NCI-H748 (cell line): ENCODE results near the gene CFAP58.

Experiments used
- DNase-seq: peaks from one replicate; lab custom pipeline; 2025; ENCODE audit not compliant: unreplicated experiment; lab: John Stamatoyannopoulos, UW

Gene CFAP58

DNA sequence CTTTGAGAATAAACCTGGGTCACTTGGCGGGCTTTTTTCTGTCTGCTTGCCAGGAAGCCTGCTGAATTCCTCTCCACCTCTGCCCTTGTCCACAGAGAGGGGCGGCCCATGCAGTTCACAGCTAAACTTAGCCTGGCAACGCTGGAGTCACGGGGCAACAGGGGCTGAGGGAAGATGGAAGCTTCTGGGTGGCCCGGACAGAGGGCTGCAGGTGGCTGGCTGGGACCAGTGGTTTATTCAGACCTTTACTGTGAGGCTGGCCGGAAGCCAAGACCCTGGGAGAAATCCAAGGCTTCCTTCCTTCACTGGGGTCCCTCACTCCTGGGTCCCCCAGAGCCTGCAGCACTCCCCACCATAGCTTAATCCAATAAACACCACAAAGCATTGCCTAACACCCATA is 32.4 kb upstream of the CFAP58 start:
- no peak for DNase-seq

DNA sequence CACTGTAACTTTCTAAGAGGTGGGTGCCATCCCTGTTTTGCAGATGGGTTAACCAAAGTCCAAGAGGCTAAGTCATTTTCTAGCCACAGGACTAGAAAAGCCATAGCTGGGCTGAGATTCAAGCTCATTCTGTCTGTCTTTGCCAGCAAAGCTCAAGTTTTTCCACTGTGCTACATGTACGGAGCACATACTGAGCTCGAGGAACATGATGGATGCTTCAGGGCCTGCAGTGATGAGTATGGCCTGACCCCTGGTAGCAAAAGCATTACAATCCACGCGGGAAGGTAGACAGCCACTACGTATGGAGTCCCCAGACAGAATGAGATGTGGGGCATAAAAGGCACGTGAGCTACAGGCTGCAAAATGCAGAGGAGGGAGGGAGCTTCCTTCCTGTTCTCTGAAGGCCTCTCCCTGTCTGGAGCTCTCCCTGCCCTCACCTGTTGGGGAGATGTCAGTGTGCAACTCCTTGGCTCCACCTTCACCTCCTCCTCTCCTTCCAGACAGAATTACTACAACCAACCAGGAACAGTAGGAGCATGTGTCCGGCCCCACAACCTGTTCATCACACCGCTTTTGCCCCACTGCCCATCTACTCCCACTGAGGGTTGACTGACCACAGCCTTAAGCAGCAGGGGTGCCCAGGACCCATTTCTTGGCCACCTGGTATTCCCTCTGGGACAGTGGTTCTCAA is 31.8 kb upstream of the CFAP58 start:
- no peak for DNase-seq

DNA sequence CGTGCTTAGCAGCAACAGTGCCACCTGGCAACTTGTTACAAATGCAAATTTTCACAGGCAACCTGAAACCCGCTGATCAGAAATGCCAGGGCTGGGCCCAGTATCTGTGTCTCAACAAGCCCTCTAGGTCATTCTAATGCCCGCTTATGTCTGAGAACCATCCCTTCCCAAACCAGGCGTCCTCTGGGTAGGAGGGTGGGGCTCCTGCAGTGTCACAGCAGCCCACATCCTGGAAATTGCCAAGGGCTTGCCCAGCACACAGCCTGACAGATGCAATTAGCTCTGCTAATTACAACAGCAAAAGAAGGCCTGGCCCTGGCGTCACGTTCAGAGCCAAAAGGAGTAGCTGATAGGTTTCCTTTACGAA is 31.2 kb upstream of the CFAP58 start:
- DNase-seq, result peak; percentile 28

DNA sequence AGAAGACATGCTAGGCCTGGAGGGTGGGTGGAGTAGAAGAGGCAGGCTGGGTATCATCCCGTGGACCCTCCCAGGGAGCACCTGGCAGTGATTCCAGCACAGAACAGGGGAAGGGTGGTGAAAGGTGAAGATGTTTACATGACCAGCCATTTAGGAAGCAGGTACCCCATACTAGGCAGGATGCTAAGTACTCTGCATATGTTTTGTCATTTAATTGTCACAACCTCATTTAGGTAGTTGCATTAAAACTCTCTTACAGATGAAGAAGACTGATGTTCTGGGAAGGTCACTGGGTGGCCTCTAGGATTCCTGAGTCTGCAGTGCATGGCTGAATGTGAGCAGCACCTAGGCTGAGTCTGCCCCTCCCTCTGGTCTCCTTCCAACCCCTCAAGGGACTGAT is 30.5 kb upstream of the CFAP58 start:
- no peak for DNase-seq

DNA sequence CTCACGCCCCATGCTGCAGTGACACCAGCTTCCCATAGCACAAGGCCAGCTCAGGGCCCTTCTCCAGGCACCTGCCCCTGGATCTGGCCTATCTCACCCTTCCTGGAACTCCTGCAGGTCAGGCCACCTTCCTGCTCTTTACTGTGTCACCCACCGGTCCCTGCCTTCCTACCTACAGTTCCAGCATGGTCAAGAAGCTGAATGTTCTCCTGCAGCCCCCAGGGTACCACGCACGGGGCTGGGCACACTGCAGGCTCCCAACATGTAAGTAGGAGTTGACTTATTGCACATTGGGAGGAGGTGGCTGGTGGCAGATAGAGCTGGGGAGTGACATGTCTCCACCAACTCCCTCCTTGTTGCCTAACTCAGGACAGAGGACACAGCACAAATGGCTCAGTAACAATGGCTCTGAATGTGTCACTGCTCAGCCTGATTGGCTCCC is 29.9 kb upstream of the CFAP58 start:
- DNase-seq, result no peak

DNA sequence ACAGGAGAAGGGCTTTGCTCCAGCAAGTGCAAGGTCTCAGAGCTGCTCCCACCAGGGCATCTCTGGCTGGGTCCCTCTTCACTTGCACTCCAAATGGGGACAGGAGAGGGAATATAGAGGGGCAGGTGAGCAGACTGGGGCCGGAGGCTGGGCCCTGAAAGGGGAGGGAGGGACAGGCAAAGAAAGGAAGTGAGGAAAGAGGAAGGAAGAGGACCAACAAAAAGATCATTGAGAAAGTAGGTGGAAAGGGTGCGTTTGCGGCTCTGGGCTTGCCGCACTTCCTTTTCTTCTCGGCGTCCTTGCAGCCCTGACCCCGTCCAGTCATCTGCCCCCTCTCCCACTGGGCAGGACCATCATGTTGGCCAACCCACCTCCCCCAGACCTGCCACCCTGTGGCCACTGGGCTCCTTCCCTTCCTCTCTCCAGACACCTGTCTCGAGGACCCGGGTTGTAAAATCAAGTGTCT is 29.4 kb upstream of the CFAP58 start:
- DNase-seq, result no peak

DNA sequence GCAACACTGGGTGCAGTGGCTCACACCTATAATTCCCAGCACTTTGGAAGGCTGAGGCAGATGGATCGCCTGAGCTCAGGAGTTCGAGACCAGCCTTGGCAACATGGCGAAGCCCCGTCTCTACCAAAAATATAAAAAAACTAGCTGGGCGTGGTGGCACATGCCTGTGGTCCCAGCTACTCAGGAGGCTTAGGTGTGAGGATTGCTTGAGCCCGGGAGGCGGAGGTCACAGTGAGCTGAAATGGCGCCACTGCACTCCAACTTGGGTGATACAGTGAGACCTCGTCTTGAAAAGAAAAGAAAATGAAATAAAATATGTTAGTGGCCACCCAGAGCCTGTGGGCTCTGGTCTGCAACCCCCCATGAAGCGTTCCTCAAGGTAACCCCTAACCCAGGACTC is 28.7 kb upstream of the CFAP58 start:
- no peak for DNase-seq

DNA sequence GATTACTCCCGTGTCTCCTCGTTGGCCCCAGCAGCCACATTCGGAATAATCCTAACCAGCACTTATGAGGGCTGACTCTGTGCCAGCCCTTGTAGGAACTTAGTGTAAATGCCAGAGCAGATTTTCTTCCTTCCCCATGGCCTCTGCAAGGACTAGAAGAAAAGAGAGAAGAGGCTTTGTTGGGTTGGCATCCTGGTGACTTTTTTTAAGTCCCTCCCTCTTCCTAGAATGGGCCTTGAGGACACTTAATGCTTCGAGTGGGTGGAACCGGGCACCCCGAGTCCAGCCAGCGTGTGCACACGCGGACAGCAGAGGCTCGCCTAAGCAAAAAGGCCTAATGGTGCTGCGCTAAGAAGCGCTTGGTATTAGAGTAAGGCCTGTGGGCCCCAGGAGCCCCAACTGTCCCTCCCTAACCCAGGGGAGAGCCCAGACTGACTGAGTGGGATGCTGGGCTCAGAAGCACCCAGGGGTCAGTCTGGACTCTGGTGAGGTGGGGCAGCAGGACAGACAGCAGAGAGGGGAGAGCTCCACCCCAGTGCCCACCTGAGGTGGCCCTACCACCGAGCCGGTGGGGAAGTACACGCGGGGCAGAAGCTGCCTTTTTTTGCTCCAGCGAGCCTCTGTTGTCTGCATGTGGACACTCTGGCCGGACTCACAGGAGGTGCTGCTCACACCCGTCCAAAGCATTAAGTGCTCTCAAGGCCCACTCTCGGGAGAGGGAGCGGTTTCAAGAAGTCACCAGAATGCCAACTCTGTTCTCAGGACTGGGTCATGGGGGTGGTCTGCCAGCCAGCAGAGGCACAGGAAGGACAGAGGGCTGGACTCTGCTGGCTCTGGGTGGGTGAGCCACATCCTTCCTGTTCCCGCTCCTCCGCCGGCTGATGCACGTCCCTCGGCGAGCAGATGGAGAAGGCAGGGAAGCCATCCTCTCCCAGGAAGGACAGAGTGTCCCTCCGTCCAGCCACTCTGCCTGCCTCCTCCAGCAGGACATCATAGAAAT is 27.9 kb upstream of the CFAP58 start:
- DNase-seq, result no peak

DNA sequence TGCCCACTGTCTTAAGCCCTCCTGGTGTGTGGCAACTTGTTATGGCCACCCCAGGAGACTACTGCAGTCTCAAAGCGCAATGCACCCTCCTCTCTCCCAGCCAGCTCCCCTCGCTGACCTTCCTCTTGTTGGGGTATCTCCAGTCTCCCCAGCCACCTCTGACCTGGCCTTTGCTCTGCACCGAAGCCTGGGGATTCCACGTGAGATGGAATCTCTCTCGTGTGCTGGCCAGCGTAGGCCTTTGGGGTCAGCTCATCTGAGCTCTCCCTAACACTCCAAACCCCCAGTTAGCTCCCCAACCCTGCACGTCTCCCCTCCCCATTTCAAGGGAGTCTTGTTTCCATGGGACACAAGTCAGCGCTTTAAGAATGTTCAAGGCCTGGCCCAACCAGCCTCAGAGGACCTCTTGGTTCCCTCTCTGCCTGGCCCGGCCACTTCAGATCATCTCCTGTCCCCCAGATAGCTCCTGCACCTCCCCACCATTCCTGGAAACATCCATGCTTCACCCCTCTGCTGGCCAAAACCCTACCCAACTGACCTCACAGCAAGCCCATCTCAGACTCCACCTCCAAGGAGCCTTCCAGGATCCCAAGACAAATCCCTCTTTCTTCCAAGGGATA is 26.5 kb upstream of the CFAP58 start:
- DNase-seq, result no peak

DNA sequence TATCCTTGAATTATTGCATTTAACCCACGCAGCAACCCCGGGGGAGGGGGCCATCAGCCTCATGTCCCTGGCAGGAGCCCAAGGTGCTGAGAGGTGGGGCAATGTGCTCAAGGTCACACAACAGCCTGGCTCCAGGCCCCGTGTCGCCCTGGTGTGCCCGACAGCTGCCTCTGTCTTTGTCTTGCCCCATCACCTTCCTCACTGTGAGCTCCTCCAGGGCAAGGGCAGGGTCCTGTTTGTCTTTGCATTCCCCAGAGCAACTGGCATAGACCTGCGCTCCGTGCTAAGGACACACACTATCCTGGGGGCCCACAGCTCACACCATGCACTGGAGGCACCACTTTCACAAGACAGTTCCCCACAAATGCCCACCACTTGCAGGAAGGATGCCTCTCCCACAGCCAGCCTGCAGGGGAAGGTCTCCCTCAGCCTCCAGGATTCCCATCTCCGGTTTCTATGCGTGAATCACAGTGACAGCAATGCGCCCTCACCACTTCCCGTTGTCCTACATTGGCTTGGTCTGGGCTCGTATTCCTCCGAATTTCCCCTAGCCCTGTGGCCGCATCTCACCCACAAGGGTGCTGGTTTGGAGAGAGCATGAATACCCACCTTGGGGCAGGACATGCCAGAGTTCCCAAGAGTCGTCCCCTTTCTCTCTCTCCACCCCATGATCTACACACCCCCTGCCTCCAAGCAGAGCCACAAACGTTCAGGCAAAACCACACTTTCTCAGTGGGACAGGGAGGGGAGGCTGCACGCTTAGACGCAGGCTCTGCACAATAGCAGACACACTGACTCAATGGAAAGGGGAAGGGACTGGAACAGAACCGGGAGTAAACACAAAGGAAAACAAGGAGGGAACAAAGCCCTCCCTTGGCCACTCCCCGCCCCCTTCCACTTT is 25.6 kb upstream of the CFAP58 start:
- peak; percentile 55 for DNase-seq

DNA sequence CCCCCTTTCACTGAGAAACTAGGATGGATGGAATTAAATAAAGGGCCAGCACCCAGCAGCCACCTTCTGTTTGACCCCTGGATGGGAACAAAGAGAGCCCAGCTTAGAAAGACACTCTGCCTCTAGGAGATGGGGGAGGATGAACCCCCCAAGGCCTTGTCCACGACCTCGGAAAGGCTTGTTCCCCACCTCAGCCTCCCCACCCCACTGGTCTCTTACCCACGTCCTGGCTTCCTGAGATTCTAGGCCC is 25.1 kb upstream of the CFAP58 start:
- DNase-seq, result no peak

DNA sequence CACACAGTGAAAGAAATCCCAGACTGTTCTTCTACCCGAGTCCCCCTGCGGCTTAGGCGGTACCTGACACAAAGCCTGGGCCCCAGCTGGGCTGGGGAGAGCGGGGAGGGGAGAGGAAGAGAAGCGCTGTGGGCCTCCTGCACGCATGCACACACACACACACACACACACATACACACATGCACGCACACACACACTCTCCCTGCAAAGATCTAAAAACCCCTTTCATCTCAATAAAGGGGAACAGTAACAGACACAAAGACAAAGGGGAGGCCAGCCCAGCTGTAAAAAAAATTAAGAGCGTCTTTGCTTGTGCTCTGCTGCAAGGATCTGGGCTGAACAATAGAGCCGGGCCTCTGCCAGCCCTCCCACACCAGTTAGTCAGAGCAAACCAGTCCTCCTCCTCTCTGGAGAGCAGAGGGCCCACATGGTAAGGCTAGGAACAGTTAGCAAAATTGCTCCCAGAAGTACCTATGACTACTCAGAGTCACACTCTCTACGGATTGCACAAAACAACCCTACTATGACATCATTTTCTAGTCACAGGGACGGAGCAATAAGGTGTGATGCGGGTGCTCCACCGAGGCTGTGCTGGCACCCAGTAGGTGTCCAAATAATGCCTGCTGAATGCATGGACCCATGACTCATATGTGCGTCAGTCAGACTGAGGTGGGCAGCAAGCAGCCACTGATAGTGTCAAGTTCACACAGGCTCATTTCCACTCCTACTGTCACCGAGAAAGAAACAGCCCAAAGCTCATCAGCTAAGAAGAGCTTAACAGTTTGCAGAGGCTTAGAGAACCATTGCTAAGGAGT is 24.5 kb upstream of the CFAP58 start:
- peak; percentile 67 for DNase-seq

DNA sequence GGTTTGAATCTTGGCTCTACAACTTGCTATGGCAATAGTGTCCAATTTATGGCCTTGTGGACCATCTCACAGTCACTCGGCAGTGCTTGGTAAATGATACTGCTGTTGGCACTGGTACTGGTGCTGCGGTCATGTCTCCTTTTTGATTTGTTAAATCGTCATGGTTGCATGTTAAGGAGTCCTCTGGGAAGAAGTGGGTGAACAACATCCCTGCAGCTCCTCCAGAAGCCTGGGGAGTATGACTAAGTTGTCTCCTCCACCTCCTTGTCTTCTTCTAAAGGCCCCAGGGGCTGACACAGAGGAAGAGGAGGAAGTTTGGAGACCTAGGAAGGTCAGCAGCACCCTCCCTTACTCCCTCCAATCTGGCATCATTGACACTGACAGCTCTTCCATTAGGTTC is 23.9 kb upstream of the CFAP58 start:
- no peak for DNase-seq

DNA sequence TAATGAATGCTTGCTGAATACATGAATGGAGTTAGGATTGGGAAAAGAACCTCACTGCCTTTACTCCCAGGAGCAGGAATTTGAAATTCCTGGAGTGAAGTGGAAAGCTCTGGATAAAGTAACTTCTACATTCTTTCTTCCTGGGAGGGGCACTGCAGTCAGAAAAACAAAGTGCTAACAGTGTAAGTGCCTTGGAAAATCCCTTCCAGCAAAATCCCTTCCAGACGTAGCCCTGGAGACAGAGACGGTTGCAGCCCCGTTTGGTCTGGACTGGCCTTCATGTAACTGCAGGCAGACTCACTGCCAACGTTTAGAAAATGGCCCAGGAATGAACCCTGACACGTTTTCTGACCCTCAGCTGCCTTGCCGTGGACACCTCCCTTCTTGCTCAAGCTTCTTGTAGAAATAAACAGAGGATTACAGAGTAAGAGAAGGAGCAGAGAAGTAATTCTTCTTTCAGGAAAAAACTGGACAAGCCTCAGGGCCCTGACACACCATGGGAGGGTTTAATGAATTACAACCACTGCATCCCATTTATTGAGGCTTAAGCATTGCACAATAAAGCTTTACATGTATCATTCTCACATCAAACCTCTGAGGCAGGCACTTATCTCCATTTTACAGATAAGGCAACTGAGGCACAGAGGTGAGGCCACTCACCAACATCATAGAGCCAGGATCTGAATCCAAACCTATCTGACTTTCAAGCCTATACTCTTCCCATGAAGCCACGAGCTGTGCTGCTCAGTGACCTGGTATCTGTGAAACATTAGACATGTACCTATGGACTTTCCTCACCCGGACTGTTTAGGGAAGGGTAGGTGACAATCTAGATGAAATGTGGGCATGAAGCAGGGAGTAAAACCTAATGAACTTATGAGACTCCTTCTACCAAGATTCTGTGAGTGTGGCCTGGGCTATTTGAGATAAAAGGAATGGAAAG is 23.2 kb upstream of the CFAP58 start:
- DNase-seq, result no peak

DNA sequence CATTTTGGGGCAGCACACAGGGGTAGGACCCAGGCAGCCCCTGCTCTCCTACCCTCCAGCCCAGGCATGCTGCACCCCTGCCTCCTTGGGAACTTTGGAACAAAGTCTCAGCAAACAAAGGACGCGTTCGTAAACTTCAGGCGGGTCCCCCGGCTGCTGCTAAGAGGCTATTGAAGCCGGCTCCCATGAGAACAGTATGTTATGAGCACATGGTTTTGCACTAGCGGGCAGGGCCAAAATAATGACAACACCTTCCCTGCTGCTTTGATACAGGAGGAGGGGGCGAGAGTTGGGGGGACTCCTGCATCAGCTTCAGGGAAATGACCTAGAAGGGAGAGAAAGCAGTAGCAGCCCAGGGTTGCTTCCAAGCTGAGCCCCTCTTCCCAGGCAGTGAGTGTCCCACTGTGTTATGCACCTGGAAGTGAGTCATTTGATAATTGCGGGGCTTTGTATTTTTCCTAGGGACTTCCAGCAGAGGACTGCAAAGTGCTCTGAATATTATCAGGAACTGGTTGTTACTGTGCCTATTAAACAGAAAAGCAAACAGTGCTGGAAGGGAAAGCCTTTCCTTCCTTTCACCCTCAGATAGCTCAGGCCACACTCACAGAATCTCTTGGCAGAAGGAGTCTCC is 22.3 kb upstream of the CFAP58 start:
- peak; percentile 93 for DNase-seq

DNA sequence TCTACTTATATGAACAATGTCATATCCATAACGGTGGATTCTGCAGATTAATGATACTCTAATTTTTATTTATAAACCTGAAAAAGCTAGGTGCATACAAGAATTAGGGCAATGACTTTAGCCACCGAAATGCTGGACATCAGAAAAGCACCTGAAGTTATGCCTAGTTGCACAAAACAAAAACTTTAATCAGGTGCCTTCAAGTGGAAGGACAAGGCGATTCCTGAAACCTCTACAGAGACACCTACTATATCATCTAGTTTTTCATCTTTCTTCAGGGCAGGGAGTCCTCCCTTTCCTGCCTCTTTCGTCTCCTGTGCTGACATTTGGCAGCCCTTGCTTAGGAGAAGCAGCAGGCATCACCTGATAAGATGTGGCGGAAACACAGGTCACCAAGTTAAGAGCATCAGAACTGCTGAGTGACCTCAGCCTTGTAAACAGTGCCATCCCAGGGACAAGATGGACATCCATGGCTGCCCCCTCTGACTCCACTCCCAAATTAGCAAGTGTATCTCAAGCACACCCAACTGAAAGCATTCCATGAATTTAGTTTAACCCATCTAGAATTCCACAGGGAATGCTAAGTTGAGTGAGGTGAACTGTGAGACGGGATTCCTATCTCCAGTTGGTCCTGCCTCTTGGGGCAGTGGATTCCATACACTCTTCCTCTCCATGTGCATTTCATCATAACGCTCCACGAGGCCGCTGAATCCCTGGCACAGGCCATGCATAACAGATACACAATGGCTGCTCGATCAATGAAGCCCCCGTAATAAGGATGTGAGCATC is 21.2 kb upstream of the CFAP58 start:
- no peak for DNase-seq

DNA sequence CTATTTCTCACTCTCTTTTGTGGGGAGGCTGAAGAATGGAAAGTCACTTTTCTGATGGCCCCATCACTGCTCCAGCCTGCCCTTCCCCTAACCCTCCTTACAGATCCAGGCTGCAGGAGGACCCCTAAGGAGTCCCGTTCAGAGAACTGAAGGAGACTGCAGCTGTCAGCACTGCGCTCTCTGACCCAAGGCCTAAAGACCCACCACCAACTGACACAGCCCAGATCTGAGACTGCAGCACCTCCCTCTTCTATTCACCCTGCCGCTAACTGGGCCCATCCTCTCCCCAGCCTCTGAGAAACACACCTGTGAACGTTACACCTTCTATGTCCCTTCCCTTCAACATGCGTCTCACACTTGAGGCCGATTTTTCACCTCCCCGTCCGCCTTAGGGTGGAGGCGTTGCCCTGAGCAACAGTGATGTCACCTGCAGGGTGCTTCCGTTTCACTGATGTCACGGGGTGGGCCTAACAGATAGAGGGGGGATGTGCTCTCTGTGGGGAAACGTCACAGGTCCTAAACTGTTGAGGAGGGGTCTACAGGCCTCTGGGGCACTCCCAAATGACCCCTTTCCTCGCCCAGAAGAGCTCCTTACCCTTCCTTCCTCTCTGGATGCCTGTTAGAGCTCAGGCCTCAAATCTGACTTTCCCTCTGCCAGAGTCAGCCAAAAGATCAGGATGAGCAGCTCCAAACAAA is 20.5 kb upstream of the CFAP58 start:
- DNase-seq, result no peak
